Measurements from ENCODE around the gene ZNF107.

DNA sequence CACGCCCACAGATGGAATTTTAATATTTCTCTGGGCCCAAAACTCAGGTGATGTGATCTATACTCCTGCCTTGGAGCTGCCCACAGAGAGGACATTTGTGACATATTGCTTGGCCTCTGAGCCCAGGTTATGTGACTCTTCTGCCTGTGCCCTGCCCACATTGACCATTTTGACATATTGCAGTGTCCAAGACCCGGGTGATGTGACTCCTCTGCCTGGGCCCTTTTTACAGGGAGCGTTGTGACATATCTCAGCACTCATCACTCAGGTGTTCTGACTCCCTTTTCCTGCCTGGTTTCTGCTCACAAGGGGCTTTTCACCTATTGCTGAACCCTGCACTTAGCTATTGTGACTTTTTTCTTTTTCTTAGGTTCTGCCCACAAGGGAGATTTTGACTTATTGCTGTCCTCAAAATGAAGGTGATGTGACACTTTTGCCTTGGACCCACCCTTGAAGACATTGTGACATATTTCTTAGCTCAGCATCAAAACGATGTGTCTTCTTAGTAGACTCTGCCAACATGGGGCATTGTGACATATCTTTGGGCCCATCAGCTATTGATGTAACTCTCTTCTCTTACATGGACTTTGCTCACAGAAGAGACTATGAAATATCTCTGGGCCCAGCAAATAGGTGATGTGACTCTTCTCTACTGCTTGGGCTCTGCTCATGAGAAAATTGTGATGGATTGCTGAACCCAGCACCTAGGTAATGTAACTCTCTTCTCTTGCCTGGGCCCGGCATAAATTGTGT lies 11.0 kb upstream of the ZNF107 start:
- TF ChIP-seq POLR2A (IDR thresholded peaks at IDR 0.05), result no peak
- TF ChIP-seq, protein P1, sequence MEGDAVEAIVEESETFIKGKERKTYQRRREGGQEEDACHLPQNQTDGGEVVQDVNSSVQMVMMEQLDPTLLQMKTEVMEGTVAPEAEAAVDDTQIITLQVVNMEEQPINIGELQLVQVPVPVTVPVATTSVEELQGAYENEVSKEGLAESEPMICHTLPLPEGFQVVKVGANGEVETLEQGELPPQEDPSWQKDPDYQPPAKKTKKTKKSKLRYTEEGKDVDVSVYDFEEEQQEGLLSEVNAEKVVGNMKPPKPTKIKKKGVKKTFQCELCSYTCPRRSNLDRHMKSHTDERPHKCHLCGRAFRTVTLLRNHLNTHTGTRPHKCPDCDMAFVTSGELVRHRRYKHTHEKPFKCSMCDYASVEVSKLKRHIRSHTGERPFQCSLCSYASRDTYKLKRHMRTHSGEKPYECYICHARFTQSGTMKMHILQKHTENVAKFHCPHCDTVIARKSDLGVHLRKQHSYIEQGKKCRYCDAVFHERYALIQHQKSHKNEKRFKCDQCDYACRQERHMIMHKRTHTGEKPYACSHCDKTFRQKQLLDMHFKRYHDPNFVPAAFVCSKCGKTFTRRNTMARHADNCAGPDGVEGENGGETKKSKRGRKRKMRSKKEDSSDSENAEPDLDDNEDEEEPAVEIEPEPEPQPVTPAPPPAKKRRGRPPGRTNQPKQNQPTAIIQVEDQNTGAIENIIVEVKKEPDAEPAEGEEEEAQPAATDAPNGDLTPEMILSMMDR (IDR thresholded peaks at IDR 0.05), result no peak

Data from gastroesophageal sphincter (tissue), 3 donors.